ENCODE data around the gene ELMO1. TPM values are rescaled to one million over a fixed set of nuclear protein-coding genes. Genes with fewer than 3 reads are reported as not detected.

ELMO1 gene
- total and polyA plus RNA-seq, 2 experiments from 2014 or later: 6.5 to 24.9 TPM

DNA sequence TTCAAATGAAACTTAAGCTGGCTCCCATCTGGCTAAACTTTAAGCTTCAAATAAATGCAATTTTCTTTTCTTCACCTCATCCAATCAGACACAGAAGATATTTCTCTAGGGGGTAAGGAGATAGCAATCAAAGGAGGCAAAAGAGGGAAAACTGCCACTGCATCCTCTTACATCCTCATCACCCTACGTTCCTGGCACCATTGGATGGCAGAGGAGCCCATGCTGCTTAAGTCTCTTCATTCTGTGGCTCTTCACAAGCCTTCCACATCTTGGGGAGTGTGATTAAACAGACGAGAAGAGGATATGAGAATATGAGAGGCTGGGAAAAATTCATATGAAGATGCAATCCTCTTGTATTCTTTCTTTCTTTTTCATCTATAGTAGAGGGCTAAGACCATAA is 378.6 kb downstream of the ELMO1 start:
- Histone ChIP-seq H3K9me2 (ENCODE audit: insufficient read depth) (no peaks in the 10 kb centered on the region), H3K4me1 (ENCODE audit: insufficient read depth) (no peaks in the 10 kb centered on the region), H4K20me1 (replicated peaks; ENCODE audit: insufficient read depth) (no peaks in the 10 kb centered on the region; the same call in 1 of the 2 replicates), H3K27me3 (ENCODE audit: insufficient read depth) (no peaks in the 10 kb centered on the region), H3K4me3 (no peak overlapping the region), H3K36me3 (ENCODE audit: insufficient read depth) (no peaks in the 10 kb centered on the region), H2AFZ (no peak overlapping the region), H3K79me2 (replicated peaks; ENCODE audit: insufficient read depth) (no peaks in the 10 kb centered on the region), H3K4me2 (no peak overlapping the region), H3F3A (replicated peaks; ENCODE audit: low read depth) (no peaks in the 10 kb centered on the region), H3K27ac (ENCODE audit: low read depth) (no peak overlapping the region)
- Mint-ChIP-seq H3K4me3 (no peak overlapping the region), H3K4me1 (peaks cover 4% of the 10 kb centered on the region; the same call in 2 of the 3 replicates), H3K9me3 (no peaks in the 10 kb centered on the region), H3K27ac (no peak overlapping the region), H3K36me3 (ENCODE audit: low read depth) (no peaks in the 10 kb centered on the region; the same call in 2 of the 3 replicates), H3K27me3 (ENCODE audit: insufficient read depth, low read depth, poor library complexity) (no peaks in the 10 kb centered on the region)
- DNase-seq (ENCODE audit: low spot score) (no peak), ATAC-seq (no peak)
- TF ChIP-seq, protein P1, sequence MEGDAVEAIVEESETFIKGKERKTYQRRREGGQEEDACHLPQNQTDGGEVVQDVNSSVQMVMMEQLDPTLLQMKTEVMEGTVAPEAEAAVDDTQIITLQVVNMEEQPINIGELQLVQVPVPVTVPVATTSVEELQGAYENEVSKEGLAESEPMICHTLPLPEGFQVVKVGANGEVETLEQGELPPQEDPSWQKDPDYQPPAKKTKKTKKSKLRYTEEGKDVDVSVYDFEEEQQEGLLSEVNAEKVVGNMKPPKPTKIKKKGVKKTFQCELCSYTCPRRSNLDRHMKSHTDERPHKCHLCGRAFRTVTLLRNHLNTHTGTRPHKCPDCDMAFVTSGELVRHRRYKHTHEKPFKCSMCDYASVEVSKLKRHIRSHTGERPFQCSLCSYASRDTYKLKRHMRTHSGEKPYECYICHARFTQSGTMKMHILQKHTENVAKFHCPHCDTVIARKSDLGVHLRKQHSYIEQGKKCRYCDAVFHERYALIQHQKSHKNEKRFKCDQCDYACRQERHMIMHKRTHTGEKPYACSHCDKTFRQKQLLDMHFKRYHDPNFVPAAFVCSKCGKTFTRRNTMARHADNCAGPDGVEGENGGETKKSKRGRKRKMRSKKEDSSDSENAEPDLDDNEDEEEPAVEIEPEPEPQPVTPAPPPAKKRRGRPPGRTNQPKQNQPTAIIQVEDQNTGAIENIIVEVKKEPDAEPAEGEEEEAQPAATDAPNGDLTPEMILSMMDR (conservative IDR thresholded peaks at IDR 0.05; ENCODE audit: low read depth in 2 of 2): no peak
- no peak for TF ChIP-seq JUNB (IDR thresholded peaks at IDR 0.05; ENCODE audit: unreplicated experiment)
- TF ChIP-seq POLR2AphosphoS5 (IDR thresholded peaks at IDR 0.05; ENCODE audit: low read depth): no peak
- TF ChIP-seq NANOG (IDR thresholded peaks at IDR 0.05; ENCODE audit: borderline replicate concordance): no peak
- TF ChIP-seq, protein P2, sequence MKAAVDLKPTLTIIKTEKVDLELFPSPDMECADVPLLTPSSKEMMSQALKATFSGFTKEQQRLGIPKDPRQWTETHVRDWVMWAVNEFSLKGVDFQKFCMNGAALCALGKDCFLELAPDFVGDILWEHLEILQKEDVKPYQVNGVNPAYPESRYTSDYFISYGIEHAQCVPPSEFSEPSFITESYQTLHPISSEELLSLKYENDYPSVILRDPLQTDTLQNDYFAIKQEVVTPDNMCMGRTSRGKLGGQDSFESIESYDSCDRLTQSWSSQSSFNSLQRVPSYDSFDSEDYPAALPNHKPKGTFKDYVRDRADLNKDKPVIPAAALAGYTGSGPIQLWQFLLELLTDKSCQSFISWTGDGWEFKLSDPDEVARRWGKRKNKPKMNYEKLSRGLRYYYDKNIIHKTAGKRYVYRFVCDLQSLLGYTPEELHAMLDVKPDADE (IDR thresholded peaks at IDR 0.05): no peak
- TF ChIP-seq, protein P3, sequence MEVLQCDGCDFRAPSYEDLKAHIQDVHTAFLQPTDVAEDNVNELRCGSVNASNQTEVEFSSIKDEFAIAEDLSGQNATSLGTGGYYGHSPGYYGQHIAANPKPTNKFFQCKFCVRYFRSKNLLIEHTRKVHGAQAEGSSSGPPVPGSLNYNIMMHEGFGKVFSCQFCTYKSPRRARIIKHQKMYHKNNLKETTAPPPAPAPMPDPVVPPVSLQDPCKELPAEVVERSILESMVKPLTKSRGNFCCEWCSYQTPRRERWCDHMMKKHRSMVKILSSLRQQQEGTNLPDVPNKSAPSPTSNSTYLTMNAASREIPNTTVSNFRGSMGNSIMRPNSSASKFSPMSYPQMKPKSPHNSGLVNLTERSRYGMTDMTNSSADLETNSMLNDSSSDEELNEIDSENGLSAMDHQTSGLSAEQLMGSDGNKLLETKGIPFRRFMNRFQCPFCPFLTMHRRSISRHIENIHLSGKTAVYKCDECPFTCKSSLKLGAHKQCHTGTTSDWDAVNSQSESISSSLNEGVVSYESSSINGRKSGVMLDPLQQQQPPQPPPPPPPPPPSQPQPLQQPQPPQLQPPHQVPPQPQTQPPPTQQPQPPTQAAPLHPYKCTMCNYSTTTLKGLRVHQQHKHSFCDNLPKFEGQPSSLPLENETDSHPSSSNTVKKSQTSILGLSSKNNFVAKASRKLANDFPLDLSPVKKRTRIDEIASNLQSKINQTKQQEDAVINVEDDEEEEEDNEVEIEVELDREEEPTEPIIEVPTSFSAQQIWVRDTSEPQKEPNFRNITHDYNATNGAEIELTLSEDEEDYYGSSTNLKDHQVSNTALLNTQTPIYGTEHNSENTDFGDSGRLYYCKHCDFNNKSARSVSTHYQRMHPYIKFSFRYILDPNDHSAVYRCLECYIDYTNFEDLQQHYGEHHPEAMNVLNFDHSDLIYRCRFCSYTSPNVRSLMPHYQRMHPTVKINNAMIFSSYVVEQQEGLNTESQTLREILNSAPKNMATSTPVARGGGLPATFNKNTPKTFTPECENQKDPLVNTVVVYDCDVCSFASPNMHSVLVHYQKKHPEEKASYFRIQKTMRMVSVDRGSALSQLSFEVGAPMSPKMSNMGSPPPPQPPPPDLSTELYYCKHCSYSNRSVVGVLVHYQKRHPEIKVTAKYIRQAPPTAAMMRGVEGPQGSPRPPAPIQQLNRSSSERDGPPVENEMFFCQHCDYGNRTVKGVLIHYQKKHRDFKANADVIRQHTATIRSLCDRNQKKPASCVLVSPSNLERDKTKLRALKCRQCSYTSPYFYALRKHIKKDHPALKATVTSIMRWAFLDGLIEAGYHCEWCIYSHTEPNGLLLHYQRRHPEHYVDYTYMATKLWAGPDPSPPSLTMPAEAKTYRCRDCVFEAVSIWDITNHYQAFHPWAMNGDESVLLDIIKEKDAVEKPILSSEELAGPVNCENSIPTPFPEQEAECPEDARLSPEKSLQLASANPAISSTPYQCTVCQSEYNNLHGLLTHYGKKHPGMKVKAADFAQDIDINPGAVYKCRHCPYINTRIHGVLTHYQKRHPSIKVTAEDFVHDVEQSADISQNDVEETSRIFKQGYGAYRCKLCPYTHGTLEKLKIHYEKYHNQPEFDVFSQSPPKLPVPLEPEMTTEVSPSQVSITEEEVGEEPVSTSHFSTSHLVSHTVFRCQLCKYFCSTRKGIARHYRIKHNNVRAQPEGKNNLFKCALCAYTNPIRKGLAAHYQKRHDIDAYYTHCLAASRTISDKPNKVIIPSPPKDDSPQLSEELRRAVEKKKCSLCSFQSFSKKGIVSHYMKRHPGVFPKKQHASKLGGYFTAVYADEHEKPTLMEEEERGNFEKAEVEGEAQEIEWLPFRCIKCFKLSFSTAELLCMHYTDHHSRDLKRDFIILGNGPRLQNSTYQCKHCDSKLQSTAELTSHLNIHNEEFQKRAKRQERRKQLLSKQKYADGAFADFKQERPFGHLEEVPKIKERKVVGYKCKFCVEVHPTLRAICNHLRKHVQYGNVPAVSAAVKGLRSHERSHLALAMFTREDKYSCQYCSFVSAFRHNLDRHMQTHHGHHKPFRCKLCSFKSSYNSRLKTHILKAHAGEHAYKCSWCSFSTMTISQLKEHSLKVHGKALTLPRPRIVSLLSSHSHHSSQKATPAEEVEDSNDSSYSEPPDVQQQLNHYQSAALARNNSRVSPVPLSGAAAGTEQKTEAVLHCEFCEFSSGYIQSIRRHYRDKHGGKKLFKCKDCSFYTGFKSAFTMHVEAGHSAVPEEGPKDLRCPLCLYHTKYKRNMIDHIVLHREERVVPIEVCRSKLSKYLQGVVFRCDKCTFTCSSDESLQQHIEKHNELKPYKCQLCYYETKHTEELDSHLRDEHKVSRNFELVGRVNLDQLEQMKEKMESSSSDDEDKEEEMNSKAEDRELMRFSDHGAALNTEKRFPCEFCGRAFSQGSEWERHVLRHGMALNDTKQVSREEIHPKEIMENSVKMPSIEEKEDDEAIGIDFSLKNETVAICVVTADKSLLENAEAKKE (CRISPR knock-in tag; IDR thresholded peaks at IDR 0.05): no peak
- TF ChIP-seq STAT1 (IDR thresholded peaks at IDR 0.05; ENCODE audit: unreplicated experiment): no peak

All from GM23338 (cell line).